KMS-11 (cell line): Measurements from ENCODE around the gene USP35.

ENCODE experiments used
- H2AFZ ChIP-seq: fragments of 200-600 bp; sonication (generic); 2 replicates; pipeline ENCODE4 v1.6.1; 2016; ENCODE audit warnings: antibody characterized with exemption, mixed run types, low read depth
- H3K27ac ChIP-seq: fragments of 200-600 bp; sonication (generic); 2 replicates; pipeline ENCODE4 v1.6.1; 2016; ENCODE audit warnings: mild to moderate bottlenecking, mixed run types
- H3K27me3 ChIP-seq: fragments of 200-600 bp; sonication (generic); 2 replicates; pipeline ENCODE4 v1.6.1; 2017; ENCODE audit warnings: mild to moderate bottlenecking, low read depth, mixed run types, moderate library complexity; ENCODE audit not compliant: insufficient read depth
- H3K36me3 ChIP-seq: fragments of 200-600 bp; sonication (generic); 2 replicates; pipeline ENCODE4 v1.6.1; 2017; ENCODE audit warnings: mild to moderate bottlenecking, mixed run types; ENCODE audit not compliant: insufficient read depth
- H3K4me1 ChIP-seq: fragments of 200-600 bp; sonication (generic); 2 replicates; pipeline ENCODE4 v1.6.1; 2016; ENCODE audit warnings: mild to moderate bottlenecking, low read depth, mixed run types; ENCODE audit not compliant: poor library complexity, severe bottlenecking
- H3K4me2 ChIP-seq: fragments of 200-600 bp; sonication (generic); 2 replicates; pipeline ENCODE4 v1.7.0; 2016; ENCODE audit warnings: mild to moderate bottlenecking, mixed run types
- H3K4me3 ChIP-seq: fragments of 200-600 bp; sonication (generic); IDR thresholded peaks from 2 replicates; pipeline ENCODE4 v1.6.1; 2017; ENCODE audit warnings: low read depth, low read length, mixed read lengths; ENCODE audit not compliant: insufficient read depth
- H3K79me2 ChIP-seq: fragments of 200-600 bp; sonication (generic); 2 replicates; pipeline ENCODE4 v1.6.1; 2016; ENCODE audit warnings: low read depth, mixed run types; ENCODE audit not compliant: insufficient read depth
- H3K9ac ChIP-seq: fragments of 200-600 bp; sonication (generic); 2 replicates; pipeline ENCODE4 v1.6.1; 2016; ENCODE audit warnings: mild to moderate bottlenecking, mixed run types
- H4K20me1 ChIP-seq: fragments of 200-600 bp; sonication (generic); 2 replicates; pipeline ENCODE4 v1.6.1; 2016; ENCODE audit warnings: mild to moderate bottlenecking, mixed run types; ENCODE audit not compliant: insufficient read depth
- TF ChIP-seq, protein P1 (sequence below): fragments of 200-600 bp; sonication (generic); conservative IDR thresholded peaks from 2 replicates; pipeline ENCODE4 v1.6.1; 2017; ENCODE audit warnings: low read depth, mild to moderate bottlenecking, antibody characterized with exemption, low read length, moderate library complexity, mixed read lengths

USP35 gene

DNA sequence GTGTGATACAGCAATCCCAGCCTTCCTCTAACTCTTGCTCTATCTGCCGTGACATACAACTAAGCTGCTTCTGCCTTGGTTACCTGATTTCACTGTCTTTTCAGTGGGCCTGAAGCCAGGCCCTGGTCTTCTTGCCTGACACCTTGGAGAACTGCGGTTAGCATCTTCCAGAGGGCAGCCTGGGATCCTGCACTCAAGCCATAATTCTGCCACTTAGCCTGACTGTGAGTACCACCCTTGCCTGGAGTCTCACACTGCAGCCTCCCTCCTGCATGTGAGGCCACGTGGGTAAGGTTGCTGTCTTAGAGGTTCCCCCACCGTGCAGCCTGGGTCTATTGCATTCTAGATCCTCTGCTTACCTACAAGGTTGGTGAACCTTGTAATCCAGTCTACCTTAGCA is 35.8 kb downstream of the USP35 start:
- Histone ChIP-seq H3K79me2 (no peaks in the 10 kb centered on the region), H3K4me2 (no peak overlapping the region), H3K27ac (no peak overlapping the region), H2AFZ (no peak overlapping the region), H3K4me3 (no peak overlapping the region), H4K20me1 (no peaks in the 10 kb centered on the region), H3K36me3 (no peaks in the 10 kb centered on the region), H3K27me3 (no peaks in the 10 kb centered on the region), H3K4me1 (peaks cover 3% of the 10 kb centered on the region), H3K9ac (no peak overlapping the region)
- TF ChIP-seq, protein P1, sequence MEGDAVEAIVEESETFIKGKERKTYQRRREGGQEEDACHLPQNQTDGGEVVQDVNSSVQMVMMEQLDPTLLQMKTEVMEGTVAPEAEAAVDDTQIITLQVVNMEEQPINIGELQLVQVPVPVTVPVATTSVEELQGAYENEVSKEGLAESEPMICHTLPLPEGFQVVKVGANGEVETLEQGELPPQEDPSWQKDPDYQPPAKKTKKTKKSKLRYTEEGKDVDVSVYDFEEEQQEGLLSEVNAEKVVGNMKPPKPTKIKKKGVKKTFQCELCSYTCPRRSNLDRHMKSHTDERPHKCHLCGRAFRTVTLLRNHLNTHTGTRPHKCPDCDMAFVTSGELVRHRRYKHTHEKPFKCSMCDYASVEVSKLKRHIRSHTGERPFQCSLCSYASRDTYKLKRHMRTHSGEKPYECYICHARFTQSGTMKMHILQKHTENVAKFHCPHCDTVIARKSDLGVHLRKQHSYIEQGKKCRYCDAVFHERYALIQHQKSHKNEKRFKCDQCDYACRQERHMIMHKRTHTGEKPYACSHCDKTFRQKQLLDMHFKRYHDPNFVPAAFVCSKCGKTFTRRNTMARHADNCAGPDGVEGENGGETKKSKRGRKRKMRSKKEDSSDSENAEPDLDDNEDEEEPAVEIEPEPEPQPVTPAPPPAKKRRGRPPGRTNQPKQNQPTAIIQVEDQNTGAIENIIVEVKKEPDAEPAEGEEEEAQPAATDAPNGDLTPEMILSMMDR: no peak

DNA sequence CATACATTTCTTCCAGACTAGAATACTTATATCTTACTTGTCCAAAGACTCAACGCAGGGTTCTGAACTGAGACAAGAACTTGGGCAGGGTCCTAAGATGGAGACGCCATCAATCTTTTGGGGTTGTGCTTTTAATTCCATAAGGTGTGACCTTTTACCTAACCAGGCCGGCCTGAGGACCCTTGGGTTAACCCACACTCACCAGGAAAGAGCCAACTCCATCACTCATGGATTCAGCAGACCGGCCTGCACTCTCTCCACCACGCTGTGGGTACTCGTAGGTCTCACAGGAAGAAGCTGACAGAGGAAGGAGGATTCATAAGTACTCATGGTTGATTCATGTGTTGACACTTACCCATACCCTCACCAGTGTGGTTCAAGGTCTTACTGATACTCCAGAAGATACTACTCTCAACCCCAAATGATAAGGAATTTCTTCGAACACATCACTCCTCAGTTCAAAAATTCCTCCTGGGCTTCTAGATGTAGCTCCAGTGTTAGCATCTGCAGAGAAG is 36.2 kb downstream of the USP35 start:
- Histone ChIP-seq H2AFZ (no peak overlapping the region), H3K4me3 (no peak overlapping the region), H3K79me2 (no peaks in the 10 kb centered on the region), H3K27me3 (no peaks in the 10 kb centered on the region), H3K36me3 (no peaks in the 10 kb centered on the region), H3K4me2 (no peak overlapping the region), H3K4me1 (peaks cover 3% of the 10 kb centered on the region), H3K9ac (no peak overlapping the region), H4K20me1 (no peaks in the 10 kb centered on the region), H3K27ac (no peak overlapping the region)
- TF ChIP-seq, protein P1: no peak

DNA sequence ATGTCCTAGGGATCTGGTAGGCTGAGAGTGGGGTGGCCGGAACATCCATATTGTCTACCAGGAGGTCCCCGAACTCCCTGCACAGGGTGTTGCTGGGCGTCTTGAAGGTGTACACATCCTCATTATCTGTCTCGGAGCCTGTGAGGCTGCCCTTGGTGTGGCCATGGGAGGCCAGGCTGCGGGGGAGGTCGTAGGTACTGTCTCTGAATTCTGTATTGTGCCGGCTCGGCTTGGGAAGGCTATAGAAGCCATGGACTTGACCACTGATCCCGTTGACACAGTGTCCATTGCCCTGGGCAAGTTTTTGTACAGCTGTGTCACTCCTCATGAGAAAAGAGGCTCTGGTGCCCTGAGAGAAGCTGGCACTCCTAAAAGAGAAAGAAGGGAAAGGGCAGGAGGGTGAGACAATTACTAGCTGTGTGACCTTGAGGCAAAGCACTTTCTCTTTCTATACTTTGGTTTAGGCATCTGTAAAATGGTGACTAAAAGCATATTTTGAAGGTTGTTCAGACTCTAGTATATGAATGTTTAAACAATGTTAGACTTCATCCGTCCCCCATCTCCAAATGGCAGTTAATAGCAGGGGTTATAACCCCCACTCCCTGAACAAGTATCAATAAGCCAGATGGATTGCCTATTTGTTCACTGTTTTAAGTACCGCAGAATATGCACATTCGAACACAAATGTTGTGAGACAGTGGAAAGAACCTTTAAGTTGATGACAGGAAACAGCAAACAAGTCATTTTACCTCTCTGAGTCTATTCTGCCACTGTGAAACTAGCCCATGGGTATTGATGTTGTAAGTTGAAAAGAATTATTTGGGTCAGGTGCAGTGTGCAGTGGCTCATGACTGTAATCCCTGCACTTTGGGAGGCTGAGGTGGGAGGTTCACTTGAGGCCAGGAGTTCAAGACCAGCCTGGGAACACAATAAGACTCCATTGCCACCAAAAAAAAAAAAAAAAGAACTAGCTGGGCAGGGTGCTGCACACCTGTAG is 38.3 kb downstream of the USP35 start:
- Histone ChIP-seq H2AFZ (no peak overlapping the region), H4K20me1 (no peaks in the 10 kb centered on the region), H3K4me1 (peaks cover 16% of the 10 kb centered on the region), H3K27ac (no peak overlapping the region), H3K4me2 (no peak overlapping the region), H3K4me3 (no peak overlapping the region), H3K27me3 (no peaks in the 10 kb centered on the region), H3K9ac (no peak overlapping the region), H3K36me3 (no peaks in the 10 kb centered on the region), H3K79me2 (no peaks in the 10 kb centered on the region)
- TF ChIP-seq, protein P1: no peak

DNA sequence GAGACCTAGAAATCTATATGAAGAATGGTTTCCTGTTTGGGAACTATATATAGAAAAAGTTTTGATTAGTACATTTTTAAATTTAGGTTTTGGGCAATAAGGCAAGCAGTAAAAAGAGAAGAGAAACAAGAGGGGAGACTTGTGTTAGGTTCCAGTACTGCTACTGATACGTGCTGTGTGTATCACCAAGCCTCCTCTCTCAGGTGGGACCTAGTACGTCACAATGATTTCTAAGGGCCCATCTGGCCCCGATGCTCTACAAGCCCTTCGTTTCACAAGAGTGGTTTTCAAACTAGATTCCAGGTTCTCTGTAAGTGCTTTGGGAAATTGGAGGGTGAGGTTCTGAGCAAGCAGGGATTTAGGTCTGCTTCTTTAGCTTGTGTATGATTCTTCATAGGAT is 39.2 kb downstream of the USP35 start:
- H3K27me3 ChIP-seq: no peaks in the 10 kb centered on the region
- H3K4me2 ChIP-seq: no peak overlapping the region
- H4K20me1 ChIP-seq: no peaks in the 10 kb centered on the region
- peaks cover 24% of the 10 kb centered on the region for H3K4me1 ChIP-seq
- TF ChIP-seq, protein P1: no peak
- no peak overlapping the region for H3K9ac ChIP-seq
- no peak overlapping the region for H3K4me3 ChIP-seq
- no peak overlapping the region for H2AFZ ChIP-seq
- no peaks in the 10 kb centered on the region for H3K36me3 ChIP-seq
- H3K27ac ChIP-seq: no peak overlapping the region
- no peaks in the 10 kb centered on the region for H3K79me2 ChIP-seq
